Spleen (tissue), 7 donors: ENCODE data around the gene RNF152.

Experiments
- CTCF ChIP-seq, 11 experiments: fragments of 200-600 bp in 7 of 11; fragments of 450-650 bp in 4 of 11; sonication (generic) in 4 of 11; IDR thresholded peaks in 8 of 11; conservative IDR thresholded peaks in 3 of 11; 1 replicate in 7 of 11; 2 replicates in 4 of 11; pipeline versions ENCODE4 v1.4.0 to v1.8.0; 2016 to 2021; ENCODE audit warnings: antibody characterized with exemption in 11 of 11, inconsistent platforms in 4 of 11, mild to moderate bottlenecking in 1 of 11
- POLR2A ChIP-seq, 3 donors: fragments of 450-650 bp; IDR thresholded peaks; one replicate each; pipeline ENCODE4 v1.5.1; 2017; ENCODE audit warnings: antibody characterized with exemption in 3 of 3, mild to moderate bottlenecking in 1 of 3
- POLR2AphosphoS5 ChIP-seq, 3 donors: sonication (generic); formaldehyde crosslinking; IDR thresholded peaks; one replicate each; pipeline ENCODE4 v1.5.1; 2017; ENCODE audit warnings: antibody characterized with exemption in 3 of 3
- donor health status: DM: no; HTN: no; CAD: no; lungs with moderate emphysema.
- donor health status: DM: no; HTN: no; CAD: no.
- donor health status: DM: no; HTN: no; CAD: no.

- TF ChIP-seq CTCF (IDR thresholded peaks at IDR 0.05 in 8 of 11, conservative IDR thresholded peaks at IDR 0.05 in 3 of 11), result no peak
- TF ChIP-seq POLR2AphosphoS5 (IDR thresholded peaks at IDR 0.05), result no peak
- no peak for TF ChIP-seq POLR2A (IDR thresholded peaks at IDR 0.05)
These were observed 50.7 kb downstream of the RNF152 start for GRCh38 chr18:61842146-61842545.
